Measurements from ENCODE around the gene FXR2.

Gene FXR2

GRCh38 chr17:7614425-7615264 lies at the start of gene FXR2:
Gene FXR2 (minus strand): TSS chr17:7614897. CDS start chr17:7614532, 365 bp downstream.
- no peaks in the 10 kb centered on the region for H3K9me3 ChIP-seq (ENCODE audit: low read length)
- H3K4me1 ChIP-seq (ENCODE audit: insufficient read depth, low read length): peaks cover 21% of the 10 kb centered on the region
- peak within 1 kb of the TSS; percentile 97 for H3K4me3 ChIP-seq (ENCODE audit: low read length)
- no peaks in the 10 kb centered on the region for H3K27me3 ChIP-seq (ENCODE audit: insufficient read depth, low read length)
- H2AFZ ChIP-seq (ENCODE audit: low read depth, low read length): peak within 1 kb of the TSS; percentile 69
- peaks cover 22% of the 10 kb centered on the region for H3K36me3 ChIP-seq (ENCODE audit: insufficient read depth, low read length)

- H3K9me3 ChIP-seq (ENCODE audit: low read length): no peaks in the 10 kb centered on the region
- no peak overlapping the region for H3K4me3 ChIP-seq (ENCODE audit: low read length)
- no peak overlapping the region for H2AFZ ChIP-seq (ENCODE audit: low read depth, low read length)
- H3K27me3 ChIP-seq (ENCODE audit: insufficient read depth, low read length): no peaks in the 10 kb centered on the region
- H3K4me1 ChIP-seq (ENCODE audit: insufficient read depth, low read length): peaks cover 14% of the 10 kb centered on the region
- H3K36me3 ChIP-seq (ENCODE audit: insufficient read depth, low read length): peaks cover 10% of the 10 kb centered on the region
Measured at GRCh38 chr17:7656958-7657609, 42.4 kb upstream of the FXR2 start.

- peaks cover 10% of the 10 kb centered on the region for H3K36me3 ChIP-seq (ENCODE audit: insufficient read depth, low read length)
Measured at GRCh38 chr17:7655541-7655840, 40.8 kb upstream of the FXR2 start.

GRCh38 chr17:7654832-7655540 lies 40.3 kb upstream of the FXR2 start:
- Histone ChIP-seq H2AFZ (ENCODE audit: low read depth, low read length) (no peak overlapping the region), H3K36me3 (ENCODE audit: insufficient read depth, low read length) (peaks cover 10% of the 10 kb centered on the region), H3K9me3 (ENCODE audit: low read length) (no peaks in the 10 kb centered on the region), H3K4me3 (ENCODE audit: low read length) (no peak overlapping the region), H3K27me3 (ENCODE audit: insufficient read depth, low read length) (no peaks in the 10 kb centered on the region), H3K4me1 (ENCODE audit: insufficient read depth, low read length) (peaks cover 27% of the 10 kb centered on the region)

More at GRCh38 chr17:7655541-7655840, 40.8 kb upstream of the FXR2 start:
- Histone ChIP-seq H3K4me3 (ENCODE audit: low read length) (no peak overlapping the region), H3K27me3 (ENCODE audit: insufficient read depth, low read length) (no peaks in the 10 kb centered on the region), H3K9me3 (ENCODE audit: low read length) (no peaks in the 10 kb centered on the region), H2AFZ (ENCODE audit: low read depth, low read length) (no peak overlapping the region), H3K4me1 (ENCODE audit: insufficient read depth, low read length) (peaks cover 22% of the 10 kb centered on the region)

- Histone ChIP-seq H3K27me3 (ENCODE audit: insufficient read depth, low read length) (no peaks in the 10 kb centered on the region), H3K4me3 (ENCODE audit: low read length) (peak overlapping the region; percentile 51), H3K36me3 (ENCODE audit: insufficient read depth, low read length) (peaks cover 10% of the 10 kb centered on the region), H3K4me1 (ENCODE audit: insufficient read depth, low read length) (peaks cover 27% of the 10 kb centered on the region), H3K9me3 (ENCODE audit: low read length) (no peaks in the 10 kb centered on the region), H2AFZ (ENCODE audit: low read depth, low read length) (no peak overlapping the region)
Measured at GRCh38 chr17:7652388-7653356, 38.0 kb upstream of the FXR2 start.

- Histone ChIP-seq H3K4me3 (ENCODE audit: low read length) (peak overlapping the region; percentile 51), H3K27me3 (ENCODE audit: insufficient read depth, low read length) (no peaks in the 10 kb centered on the region), H2AFZ (ENCODE audit: low read depth, low read length) (peak overlapping the region; percentile 51), H3K9me3 (ENCODE audit: low read length) (no peaks in the 10 kb centered on the region), H3K4me1 (ENCODE audit: insufficient read depth, low read length) (peaks cover 21% of the 10 kb centered on the region), H3K36me3 (ENCODE audit: insufficient read depth, low read length) (peaks cover 10% of the 10 kb centered on the region)
Measured at GRCh38 chr17:7651665-7652387, 37.1 kb upstream of the FXR2 start.

GRCh38 chr17:7651097-7651664 lies 36.5 kb upstream of the FXR2 start:
- peak overlapping the region; percentile 51 for H3K4me3 ChIP-seq (ENCODE audit: low read length)
- H3K27me3 ChIP-seq (ENCODE audit: insufficient read depth, low read length): no peaks in the 10 kb centered on the region
- H2AFZ ChIP-seq (ENCODE audit: low read depth, low read length): peak overlapping the region; percentile 83
- H3K9me3 ChIP-seq (ENCODE audit: low read length): no peaks in the 10 kb centered on the region
- H3K4me1 ChIP-seq (ENCODE audit: insufficient read depth, low read length): peaks cover 15% of the 10 kb centered on the region
- H3K36me3 ChIP-seq (ENCODE audit: insufficient read depth, low read length): peaks cover 10% of the 10 kb centered on the region

- H3K4me3 ChIP-seq (ENCODE audit: low read length): peak within 1 kb of the TSS; percentile 51
- H3K9me3 ChIP-seq (ENCODE audit: low read length): no peaks in the 10 kb centered on the region
- peaks cover 14% of the 10 kb centered on the region for H3K4me1 ChIP-seq (ENCODE audit: insufficient read depth, low read length)
- H2AFZ ChIP-seq (ENCODE audit: low read depth, low read length): peak within 1 kb of the TSS; percentile 83
- peaks cover 10% of the 10 kb centered on the region for H3K36me3 ChIP-seq (ENCODE audit: insufficient read depth, low read length)
- no peaks in the 10 kb centered on the region for H3K27me3 ChIP-seq (ENCODE audit: insufficient read depth, low read length)
Measured at GRCh38 chr17:7650509-7651096, 35.9 kb upstream of the FXR2 start, which contains the start of gene ATP1B2. Gene ATP1B2 (plus strand): TSS chr17:7650926. CDS start chr17:7651519, 593 bp downstream.

GRCh38 chr17:7647018-7647417 lies 32.3 kb upstream of the FXR2 start:
- H3K9me3 ChIP-seq (ENCODE audit: low read length): no peaks in the 10 kb centered on the region
- no peak overlapping the region for H2AFZ ChIP-seq (ENCODE audit: low read depth, low read length)
- no peaks in the 10 kb centered on the region for H3K27me3 ChIP-seq (ENCODE audit: insufficient read depth, low read length)
- H3K4me3 ChIP-seq (ENCODE audit: low read length): no peak overlapping the region
- no peaks in the 10 kb centered on the region for H3K36me3 ChIP-seq (ENCODE audit: insufficient read depth, low read length)
- peaks cover 12% of the 10 kb centered on the region for H3K4me1 ChIP-seq (ENCODE audit: insufficient read depth, low read length)

- Histone ChIP-seq H2AFZ (ENCODE audit: low read depth, low read length) (no peak overlapping the region), H3K4me3 (ENCODE audit: low read length) (no peak overlapping the region), H3K4me1 (ENCODE audit: insufficient read depth, low read length) (peaks cover 10% of the 10 kb centered on the region), H3K36me3 (ENCODE audit: insufficient read depth, low read length) (no peaks in the 10 kb centered on the region), H3K9me3 (ENCODE audit: low read length) (no peaks in the 10 kb centered on the region), H3K27me3 (ENCODE audit: insufficient read depth, low read length) (no peaks in the 10 kb centered on the region)
Measured at GRCh38 chr17:7646457-7646856, 31.8 kb upstream of the FXR2 start.

- H3K9me3 ChIP-seq (ENCODE audit: low read length): no peaks in the 10 kb centered on the region
- no peaks in the 10 kb centered on the region for H3K36me3 ChIP-seq (ENCODE audit: insufficient read depth, low read length)
- H2AFZ ChIP-seq (ENCODE audit: low read depth, low read length): no peak overlapping the region
- no peaks in the 10 kb centered on the region for H3K27me3 ChIP-seq (ENCODE audit: insufficient read depth, low read length)
- no peak overlapping the region for H3K4me3 ChIP-seq (ENCODE audit: low read length)
- H3K4me1 ChIP-seq (ENCODE audit: insufficient read depth, low read length): no peaks in the 10 kb centered on the region
Measured at GRCh38 chr17:7644775-7645174, 30.1 kb upstream of the FXR2 start.
